Measurements from ENCODE around the gene TBL1X. TPM values are rescaled to one million over a fixed set of nuclear protein-coding genes. Genes with fewer than 3 reads are reported as not detected.
"Not testable (repeated sequence)": the region's sequence is repeated elsewhere in the genome, so short reads cannot be mapped to it uniquely, and the experiment has no call there.

TBL1X gene
- total RNA-seq, 3 donors from 2014 or later = 45.5 to 61.3 (median 49.9) TPM

DNA sequence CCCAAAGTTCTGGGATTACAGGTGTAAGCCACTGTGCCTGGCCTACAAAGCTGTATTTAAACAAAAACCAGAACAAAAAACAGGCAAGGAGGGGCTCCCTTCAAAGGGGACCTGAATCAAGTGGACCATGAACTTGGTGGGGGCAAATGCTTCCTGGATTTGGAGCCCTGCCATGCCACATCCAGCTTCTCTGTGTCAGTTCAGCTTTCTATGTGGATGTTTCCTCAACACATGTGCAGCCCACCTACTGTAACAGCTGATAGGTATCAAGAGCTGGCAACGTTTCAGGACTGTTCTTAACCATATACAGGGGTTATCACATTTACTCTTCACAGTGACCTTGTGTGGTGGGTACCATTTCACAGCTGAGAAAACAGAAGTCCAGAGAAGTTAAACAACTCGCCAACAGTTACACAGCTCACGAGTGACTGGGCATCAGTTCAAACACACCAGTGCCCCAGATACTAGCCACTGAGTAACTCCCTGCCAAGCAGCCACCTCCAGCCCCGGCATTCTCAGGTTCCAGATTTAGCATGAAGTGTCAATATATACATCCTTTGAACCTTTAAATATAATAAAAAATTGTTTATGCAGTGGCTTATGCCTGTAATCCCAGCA lies 293.3 kb downstream of the TBL1X start:
- DNase-seq (no peak), ATAC-seq (no peak)
- Mint-ChIP-seq H3K27me3 (ENCODE audit: low read depth) (peaks cover 6% of the 10 kb centered on the region), H3K36me3 (ENCODE audit: insufficient read depth) (no peaks in the 10 kb centered on the region), H3K4me1 (ENCODE audit: low read depth) (no peaks in the 10 kb centered on the region), H3K4me3 (no peak overlapping the region), H3K9me3 (no peaks in the 10 kb centered on the region)

DNA sequence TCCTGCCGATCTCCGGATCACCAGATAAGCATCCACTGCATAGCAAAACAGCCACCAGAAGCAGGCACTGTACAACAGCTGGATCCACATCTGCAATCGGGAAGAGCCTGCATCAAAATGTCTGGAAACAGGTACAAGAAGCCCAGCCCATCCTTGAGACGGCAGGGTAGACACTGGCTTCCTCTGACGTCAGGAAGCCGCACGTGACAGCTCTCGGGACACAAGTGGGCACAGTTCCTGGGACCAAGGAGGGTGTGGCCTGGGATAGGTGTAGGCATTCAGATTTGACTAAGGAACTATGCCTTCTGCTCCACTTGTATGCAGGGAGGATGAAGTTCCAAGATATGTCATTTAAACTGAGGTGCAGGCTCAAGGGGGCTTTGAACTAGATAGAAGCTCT lies 294.5 kb downstream of the TBL1X start:
- H3K36me3 Mint-ChIP-seq (ENCODE audit: insufficient read depth) = no peaks in the 10 kb centered on the region
- DNase-seq (no peak), ATAC-seq (no peak)
- H3K4me3 Mint-ChIP-seq = no peak overlapping the region
- peaks cover 7% of the 10 kb centered on the region for H3K27me3 Mint-ChIP-seq (ENCODE audit: low read depth)
- H3K4me1 Mint-ChIP-seq (ENCODE audit: low read depth) = no peaks in the 10 kb centered on the region
- H3K9me3 Mint-ChIP-seq = no peaks in the 10 kb centered on the region

DNA sequence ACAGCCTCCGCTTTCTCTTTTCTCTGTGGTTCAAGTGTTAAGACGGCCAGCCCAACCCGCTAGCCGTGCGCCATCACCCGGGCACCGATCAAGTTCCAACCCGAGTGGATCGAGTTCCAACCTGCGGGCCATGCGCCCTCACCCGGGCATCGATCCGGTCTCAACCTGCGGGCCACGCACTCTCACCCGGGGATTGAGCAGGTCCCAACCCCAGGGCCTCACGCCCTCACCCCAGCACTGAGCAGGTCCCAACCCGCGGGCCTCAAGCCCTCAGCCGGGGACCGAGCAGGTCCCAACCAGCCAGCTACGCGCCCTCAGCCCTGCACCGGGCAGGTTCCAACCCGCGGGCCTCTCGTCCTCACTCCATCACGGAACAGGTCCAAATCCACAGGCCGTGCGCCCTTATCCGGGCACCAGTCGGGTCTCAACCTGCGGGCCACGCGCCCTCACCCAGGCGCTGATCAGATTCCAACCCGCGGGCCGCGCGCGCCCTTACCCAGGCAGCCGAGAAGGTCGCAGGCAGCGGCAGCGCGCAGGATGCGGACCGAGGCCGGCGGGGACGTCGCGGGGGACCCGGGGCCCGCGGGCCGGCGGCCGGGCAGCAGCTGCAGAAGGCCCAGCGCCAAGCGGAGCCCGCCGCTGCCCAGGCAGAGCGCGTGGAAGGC lies 300.3 kb downstream of the TBL1X start:
- H3K4me1 Mint-ChIP-seq (ENCODE audit: low read depth) = no peaks in the 10 kb centered on the region
- peaks cover 12% of the 10 kb centered on the region for H3K27me3 Mint-ChIP-seq (ENCODE audit: low read depth)
- no peak overlapping the region for H3K4me3 Mint-ChIP-seq
- ATAC-seq (no peak), DNase-seq (no peak)
- H3K9me3 Mint-ChIP-seq = no peaks in the 10 kb centered on the region
- H3K36me3 Mint-ChIP-seq (ENCODE audit: insufficient read depth) = no peaks in the 10 kb centered on the region

DNA sequence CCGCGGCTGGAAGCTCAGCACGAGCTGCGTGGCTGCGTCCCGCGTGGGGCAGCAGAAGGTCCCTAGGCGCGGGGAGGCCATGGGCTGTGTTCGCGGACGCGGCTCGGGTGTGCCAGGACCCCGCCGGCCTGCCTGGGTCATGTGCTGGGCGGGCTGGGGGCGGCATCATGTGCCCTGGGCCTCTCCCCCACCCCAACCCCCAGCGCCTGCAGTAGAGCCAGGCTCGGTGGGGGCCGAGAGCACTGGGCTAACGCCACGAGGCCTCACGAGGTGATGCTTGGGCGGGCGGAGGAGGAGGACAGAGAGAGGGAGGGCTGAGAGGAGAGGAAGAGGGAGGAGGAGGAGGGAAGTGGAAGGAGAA lies 300.9 kb downstream of the TBL1X start, which contains the start of gene GPR143:
GPR143 (minus strand) TSS at position 111 of the 361 bp plus-strand sequence; CDS start at position 81, 30 bp downstream.
- Mint-ChIP-seq H3K9me3 (no peaks in the 10 kb centered on the region), H3K4me1 (ENCODE audit: low read depth) (no peaks in the 10 kb centered on the region), H3K36me3 (ENCODE audit: insufficient read depth) (no peaks in the 10 kb centered on the region), H3K4me3 (no peak within 1 kb of the TSS), H3K27me3 (ENCODE audit: low read depth) (peaks cover 9% of the 10 kb centered on the region)
- DNase-seq (no peak), ATAC-seq (no peak)

DNA sequence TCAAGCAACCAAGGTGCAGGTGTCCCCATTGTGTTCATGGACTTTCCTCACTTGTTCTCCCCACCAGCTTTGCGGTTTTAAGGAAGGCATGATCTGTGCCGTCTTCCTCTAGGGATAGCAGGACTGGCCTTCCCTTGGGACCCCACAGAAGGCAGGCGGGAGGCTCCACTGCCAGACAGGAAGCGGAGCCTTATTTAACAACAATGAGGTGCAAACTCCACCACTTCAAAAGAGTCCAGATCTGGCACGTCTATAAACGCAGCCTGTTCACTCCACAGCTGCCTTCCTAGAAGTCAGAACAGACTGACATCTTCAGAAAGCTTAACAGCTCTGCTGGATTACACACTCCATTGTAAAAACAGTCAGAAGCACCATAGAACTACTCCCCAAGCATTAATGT lies 302.5 kb downstream of the TBL1X start:
- Mint-ChIP-seq H3K4me1 (ENCODE audit: low read depth) (no peaks in the 10 kb centered on the region), H3K27me3 (ENCODE audit: low read depth) (peaks cover 8% of the 10 kb centered on the region), H3K9me3 (no peaks in the 10 kb centered on the region), H3K36me3 (ENCODE audit: insufficient read depth) (no peaks in the 10 kb centered on the region), H3K4me3 (no peak overlapping the region)
- ATAC-seq (no peak), DNase-seq (no peak)

DNA sequence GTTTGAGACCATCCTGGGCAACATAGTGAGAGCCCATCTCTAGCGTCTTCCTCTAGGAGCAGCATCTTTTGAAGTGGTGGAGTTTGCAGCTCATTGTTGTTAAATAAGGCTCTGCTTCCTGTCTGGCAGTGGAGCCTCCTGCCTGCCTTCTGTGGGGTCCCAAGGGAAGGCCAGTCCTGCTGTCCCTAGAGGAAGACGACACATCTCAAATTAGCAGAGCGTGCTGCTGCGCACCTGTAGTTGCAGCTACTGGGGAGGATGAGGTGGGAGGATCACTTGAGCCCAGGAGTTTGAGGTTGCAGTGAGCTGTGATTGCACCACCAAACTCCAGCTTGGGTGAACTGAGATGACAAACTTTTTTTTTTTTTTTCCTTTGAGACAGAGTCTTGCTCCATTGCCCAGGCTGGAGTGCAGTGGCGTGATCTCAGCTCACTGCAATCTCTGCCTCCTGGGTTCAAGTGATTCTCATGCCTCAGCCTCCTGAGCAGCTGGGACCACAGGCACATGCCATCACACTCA lies 303.5 kb downstream of the TBL1X start:
- not testable (repeated sequence) for H3K9me3 Mint-ChIP-seq; DNase-seq; ATAC-seq; H3K4me3 Mint-ChIP-seq; H3K36me3 Mint-ChIP-seq (ENCODE audit: insufficient read depth); H3K4me1 Mint-ChIP-seq (ENCODE audit: low read depth); H3K27me3 Mint-ChIP-seq (ENCODE audit: low read depth)

DNA sequence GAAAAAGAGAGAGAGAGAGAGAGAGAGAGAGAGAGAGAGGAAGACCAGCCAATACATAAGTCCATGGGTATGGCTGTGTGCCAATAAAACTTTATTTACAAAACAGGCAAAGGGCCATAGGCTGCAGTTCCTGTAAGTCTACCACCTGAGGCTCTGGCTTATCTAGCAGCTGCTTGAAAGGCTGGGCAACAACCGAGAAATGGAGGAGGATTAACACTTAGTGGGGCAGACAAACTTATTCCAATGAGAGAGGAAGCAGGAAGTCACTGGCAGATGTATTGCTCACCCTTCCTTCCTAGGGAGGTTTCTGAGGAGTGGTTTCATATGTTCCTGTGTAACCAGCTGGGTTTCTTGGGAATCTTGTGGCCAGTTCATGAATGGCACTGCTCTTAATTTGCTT lies 305.5 kb downstream of the TBL1X start:
- no peak for DNase-seq
- Mint-ChIP-seq H3K36me3 (ENCODE audit: insufficient read depth) (no peaks in the 10 kb centered on the region), H3K27me3 (ENCODE audit: low read depth) (peaks cover 12% of the 10 kb centered on the region), H3K4me3 (no peak overlapping the region), H3K9me3 (no peaks in the 10 kb centered on the region), H3K4me1 (ENCODE audit: low read depth) (no peaks in the 10 kb centered on the region)
- ATAC-seq = no peak

DNA sequence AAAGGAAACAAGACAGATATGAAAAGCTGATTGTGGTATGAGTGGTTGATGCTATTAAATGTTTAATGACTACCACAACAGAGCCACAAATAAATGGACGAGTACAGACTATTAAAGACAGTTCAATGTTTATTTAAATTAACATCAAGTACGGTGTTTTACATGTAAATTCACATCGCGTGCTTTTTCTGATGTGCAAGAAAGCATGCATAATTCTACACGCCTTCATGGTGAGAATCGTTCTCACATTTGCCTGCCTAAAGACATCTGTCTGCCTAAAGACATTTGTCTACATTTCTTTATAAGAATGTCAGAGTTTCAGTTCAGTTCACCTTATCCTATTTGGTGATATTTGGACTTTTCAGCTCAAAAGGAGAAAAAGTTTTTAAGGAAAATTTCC lies 308.1 kb downstream of the TBL1X start:
- no peaks in the 10 kb centered on the region for H3K9me3 Mint-ChIP-seq

DNA sequence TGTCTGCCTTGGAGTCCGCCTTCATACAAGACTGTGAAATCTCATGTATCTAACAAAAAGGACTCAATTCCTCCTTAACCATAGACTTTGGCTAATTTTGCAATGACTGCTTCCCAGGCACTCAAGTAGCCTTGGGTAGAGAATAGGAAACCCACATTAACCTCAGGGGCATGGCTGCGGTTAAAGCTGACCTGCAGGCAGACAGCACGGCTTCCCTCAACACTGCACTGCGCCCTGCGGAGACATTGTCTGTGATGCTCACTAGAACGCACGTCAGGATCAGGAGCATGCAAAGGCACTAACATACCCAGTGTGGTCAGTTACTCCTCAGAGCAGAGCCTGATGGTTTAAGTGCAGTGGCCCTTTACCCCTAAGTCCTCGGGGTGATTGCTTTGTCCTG lies 311.1 kb downstream of the TBL1X start:
- Mint-ChIP-seq H3K4me1 (ENCODE audit: low read depth) (no peaks in the 10 kb centered on the region), H3K9me3 (no peaks in the 10 kb centered on the region), H3K4me3 (no peak overlapping the region), H3K27me3 (ENCODE audit: low read depth) (peaks cover 9% of the 10 kb centered on the region), H3K36me3 (ENCODE audit: insufficient read depth) (no peaks in the 10 kb centered on the region)
- no peak for ATAC-seq
- no peak for DNase-seq

More for the DNA sequence above, 308.1 kb downstream of the TBL1X start:
- no peak for ATAC-seq
- no peaks in the 10 kb centered on the region for H3K4me1 Mint-ChIP-seq (ENCODE audit: low read depth)
- peaks cover 9% of the 10 kb centered on the region for H3K27me3 Mint-ChIP-seq (ENCODE audit: low read depth)
- DNase-seq = no peak
- H3K36me3 Mint-ChIP-seq (ENCODE audit: insufficient read depth) = no peaks in the 10 kb centered on the region
- no peak overlapping the region for H3K4me3 Mint-ChIP-seq

DNA sequence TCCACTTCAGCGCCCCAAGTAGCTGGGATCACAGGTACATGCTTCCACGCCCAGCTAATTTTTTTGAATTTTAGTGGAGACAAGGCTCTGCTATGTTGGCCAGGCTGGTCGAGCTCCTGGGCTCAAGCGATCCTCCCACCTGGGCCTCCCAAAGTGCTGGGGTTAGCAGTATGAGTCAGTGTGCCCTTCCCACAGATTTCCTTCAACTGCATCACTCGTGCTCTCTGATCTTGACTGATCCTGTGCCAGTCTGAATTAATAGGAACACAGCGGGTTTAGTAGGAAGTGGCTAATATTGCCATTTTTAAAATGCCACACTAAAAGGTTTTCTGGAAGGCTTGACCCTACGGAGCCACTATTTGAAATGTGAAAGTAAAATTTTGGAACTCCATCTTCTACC lies 317.1 kb downstream of the TBL1X start:
- DNase-seq (no peak), ATAC-seq (no peak)
- Mint-ChIP-seq H3K27me3 (ENCODE audit: low read depth) (peaks cover 14% of the 10 kb centered on the region), H3K4me3 (no peak overlapping the region), H3K4me1 (ENCODE audit: low read depth) (no peaks in the 10 kb centered on the region), H3K9me3 (no peaks in the 10 kb centered on the region), H3K36me3 (ENCODE audit: insufficient read depth) (no peaks in the 10 kb centered on the region)

DNA sequence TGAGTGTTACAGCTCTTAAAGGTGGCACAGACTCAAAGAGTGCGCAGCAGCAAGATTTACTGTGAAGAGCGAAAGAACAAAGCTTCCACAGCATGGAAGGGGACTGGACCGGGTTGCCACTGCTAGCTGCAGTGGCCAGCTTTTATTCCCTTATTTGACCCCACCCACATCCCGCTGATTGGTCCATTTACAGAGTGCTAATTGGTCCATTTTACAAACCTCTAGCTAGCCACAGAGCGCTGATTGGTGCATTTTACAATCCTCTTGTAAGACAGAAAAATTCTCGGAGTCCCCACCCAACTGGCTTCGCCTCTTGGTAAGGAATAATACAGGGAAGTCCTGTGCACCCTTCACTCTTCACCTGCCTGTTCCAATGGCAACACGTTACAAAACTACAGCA lies 319.5 kb downstream of the TBL1X start:
- no peaks in the 10 kb centered on the region for H3K9me3 Mint-ChIP-seq
- no peak for DNase-seq
- H3K4me1 Mint-ChIP-seq (ENCODE audit: low read depth) = no peaks in the 10 kb centered on the region
- H3K27me3 Mint-ChIP-seq (ENCODE audit: low read depth) = peaks cover 32% of the 10 kb centered on the region
- ATAC-seq = no peak
- H3K4me3 Mint-ChIP-seq = no peak overlapping the region
- H3K36me3 Mint-ChIP-seq (ENCODE audit: insufficient read depth) = no peaks in the 10 kb centered on the region

DNA sequence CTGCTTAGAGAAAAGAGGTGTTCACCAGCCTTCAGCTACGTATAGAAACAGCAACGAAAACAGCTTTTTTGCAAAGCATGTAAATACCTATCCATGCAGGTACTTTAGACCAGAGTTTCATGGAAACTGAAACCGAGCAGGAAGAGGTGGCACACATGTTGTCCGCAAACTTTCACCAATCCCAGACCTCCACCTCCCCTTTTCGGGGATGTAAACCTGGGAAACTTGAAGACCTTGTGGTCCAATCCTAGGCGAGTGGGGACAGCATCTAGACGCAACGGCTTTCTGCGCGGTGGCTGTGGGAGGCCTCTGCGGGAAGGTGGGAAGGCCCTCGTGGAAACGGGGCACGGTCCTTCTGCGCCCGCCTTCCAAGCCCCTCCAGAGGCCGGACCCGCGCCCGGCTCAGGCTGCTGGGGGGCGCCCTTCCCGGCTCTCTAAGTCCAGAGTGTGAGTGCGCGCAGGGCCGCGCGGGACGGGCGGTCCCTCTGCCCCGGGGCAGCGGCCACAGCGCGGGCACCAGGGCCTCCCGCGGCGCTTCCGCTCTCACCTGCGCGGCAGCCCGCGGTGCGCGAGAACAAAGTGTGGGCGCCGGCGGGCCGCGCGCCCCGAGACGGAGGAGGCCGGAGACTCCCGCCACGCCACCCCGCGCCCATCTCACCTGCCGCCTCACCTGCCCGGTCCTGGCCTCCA lies 320.5 kb downstream of the TBL1X start:
- no peak for DNase-seq
- no peaks in the 10 kb centered on the region for H3K9me3 Mint-ChIP-seq

DNA sequence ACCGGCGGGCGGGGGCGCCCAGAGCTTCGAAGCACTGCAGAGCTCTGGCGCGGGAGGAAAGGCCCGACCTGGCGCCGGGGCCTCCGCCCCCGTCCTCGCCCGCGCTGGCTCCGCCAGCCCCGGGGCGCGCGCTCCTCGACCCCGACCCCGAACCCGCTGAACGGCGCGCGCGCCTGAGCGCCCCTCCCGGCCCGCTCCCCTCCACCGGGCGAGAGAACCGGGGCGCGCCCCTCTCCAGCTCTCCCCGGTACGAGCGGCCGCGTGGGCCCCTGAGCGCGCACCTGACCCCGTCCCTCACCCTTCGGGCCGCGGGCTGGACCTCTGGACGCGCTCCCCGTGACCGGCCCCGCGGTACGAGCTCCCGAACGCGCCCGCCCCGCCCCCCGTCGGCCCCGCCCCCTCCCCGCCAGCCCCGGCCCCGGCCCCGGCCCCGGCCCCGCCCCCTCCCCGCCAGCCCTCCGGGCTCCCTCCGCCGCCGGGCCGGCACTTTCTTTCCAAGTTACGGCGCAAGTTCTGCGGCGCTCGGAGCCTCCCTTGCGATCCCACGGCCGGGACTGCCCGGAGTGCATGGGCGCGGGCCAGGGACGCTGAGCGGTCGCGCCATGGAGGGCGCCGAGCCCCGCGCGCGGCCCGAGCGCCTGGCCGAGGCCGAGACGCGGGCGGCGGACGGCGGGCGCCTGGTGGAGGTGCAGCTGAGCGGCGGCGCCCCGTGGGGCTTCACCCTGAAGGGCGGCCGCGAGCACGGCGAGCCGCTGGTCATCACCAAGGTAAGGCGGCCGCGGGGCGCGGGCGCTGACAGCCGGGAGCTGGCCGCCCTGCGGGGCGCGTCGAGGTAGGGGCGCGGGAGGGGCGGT lies 321.3 kb downstream of the TBL1X start, which contains the start of gene SHROOM2:
SHROOM2 (plus strand) TSS at position 486 of the 854 bp plus-strand sequence; CDS start at position 603, 117 bp downstream.
- peaks cover 32% of the 10 kb centered on the region for H3K27me3 Mint-ChIP-seq (ENCODE audit: low read depth)
- H3K4me1 Mint-ChIP-seq (ENCODE audit: low read depth) = no peaks in the 10 kb centered on the region
- DNase-seq = no peak
- ATAC-seq = peak; percentile 21 to 30
- no peaks in the 10 kb centered on the region for H3K9me3 Mint-ChIP-seq
- no peaks in the 10 kb centered on the region for H3K36me3 Mint-ChIP-seq (ENCODE audit: insufficient read depth)
- peak within 1 kb of the TSS; percentile 58 for H3K4me3 Mint-ChIP-seq

More for the DNA sequence above, 320.5 kb downstream of the TBL1X start:
- ATAC-seq = no peak
- Mint-ChIP-seq H3K27me3 (ENCODE audit: low read depth) (peaks cover 32% of the 10 kb centered on the region), H3K4me3 (no peak overlapping the region), H3K36me3 (ENCODE audit: insufficient read depth) (no peaks in the 10 kb centered on the region), H3K4me1 (ENCODE audit: low read depth) (no peaks in the 10 kb centered on the region)

Measured in activated T-cell treated with anti-CD3 and anti-CD28 coated beads, Interleukin-2, amount 50 U/mL, for 4 hours (primary cell).